ENCODE measurements around the gene RTTN. TPM values are rescaled to one million over a fixed set of nuclear protein-coding genes. Genes with fewer than 3 reads are reported as not detected.

RTTN gene
- total RNA-seq, 1 experiment from 2014 or later, result 25.9 TPM

DNA sequence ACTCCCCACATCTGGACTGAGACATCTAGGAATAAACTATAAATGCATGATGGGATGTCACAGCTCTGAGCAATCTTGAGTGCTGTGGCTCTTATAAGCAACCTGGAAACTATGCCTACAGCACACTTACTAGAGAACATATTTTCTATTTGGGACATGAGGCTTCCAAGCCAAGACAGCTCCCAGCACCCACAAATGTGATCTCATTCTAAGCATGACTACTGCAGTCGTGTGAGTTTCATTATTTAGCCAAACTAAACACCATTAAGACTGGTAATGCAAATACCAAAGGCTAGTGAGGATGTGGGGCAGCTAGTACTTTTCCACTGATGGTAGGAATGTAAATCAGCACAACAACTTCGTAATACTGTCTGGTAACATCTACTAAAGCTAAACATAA, 72.5 kb downstream of the RTTN start:
- no peak for DNase-seq (ENCODE audit: low spot score)
- H3K27ac ChIP-seq (ENCODE audit: low read depth, low read length, poor library complexity, severe bottlenecking), result no peak overlapping the region
- no TSS peak for BruUV-seq (replicated peaks)
- no peaks in the 10 kb centered on the region for H3K9me3 ChIP-seq (ENCODE audit: low read depth, low read length, poor library complexity, severe bottlenecking)
- ChIA-PET CTCF (no interaction called here), POLR2A (ENCODE audit: low non-redundant PET) (no interaction called here)
- H3K4me3 ChIP-seq (ENCODE audit: low read depth, low read length, poor library complexity, severe bottlenecking), result no peak overlapping the region
- H3K36me3 ChIP-seq (ENCODE audit: insufficient read depth, low read length, poor library complexity, severe bottlenecking), result no peaks in the 10 kb centered on the region
- no peak for TF ChIP-seq EZH2 (IDR thresholded peaks at IDR 0.05; ENCODE audit: borderline replicate concordance, low read depth, low read length, poor library complexity, severe bottlenecking)
- TF ChIP-seq, protein P1, sequence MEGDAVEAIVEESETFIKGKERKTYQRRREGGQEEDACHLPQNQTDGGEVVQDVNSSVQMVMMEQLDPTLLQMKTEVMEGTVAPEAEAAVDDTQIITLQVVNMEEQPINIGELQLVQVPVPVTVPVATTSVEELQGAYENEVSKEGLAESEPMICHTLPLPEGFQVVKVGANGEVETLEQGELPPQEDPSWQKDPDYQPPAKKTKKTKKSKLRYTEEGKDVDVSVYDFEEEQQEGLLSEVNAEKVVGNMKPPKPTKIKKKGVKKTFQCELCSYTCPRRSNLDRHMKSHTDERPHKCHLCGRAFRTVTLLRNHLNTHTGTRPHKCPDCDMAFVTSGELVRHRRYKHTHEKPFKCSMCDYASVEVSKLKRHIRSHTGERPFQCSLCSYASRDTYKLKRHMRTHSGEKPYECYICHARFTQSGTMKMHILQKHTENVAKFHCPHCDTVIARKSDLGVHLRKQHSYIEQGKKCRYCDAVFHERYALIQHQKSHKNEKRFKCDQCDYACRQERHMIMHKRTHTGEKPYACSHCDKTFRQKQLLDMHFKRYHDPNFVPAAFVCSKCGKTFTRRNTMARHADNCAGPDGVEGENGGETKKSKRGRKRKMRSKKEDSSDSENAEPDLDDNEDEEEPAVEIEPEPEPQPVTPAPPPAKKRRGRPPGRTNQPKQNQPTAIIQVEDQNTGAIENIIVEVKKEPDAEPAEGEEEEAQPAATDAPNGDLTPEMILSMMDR (conservative IDR thresholded peaks at IDR 0.05; ENCODE audit: low read depth, low read length), result no peak
- intact Hi-C loops (cut with micrococcal nuclease; ENCODE audit: unreplicated experiment), result no loop called here
- no peaks in the 10 kb centered on the region for H3K4me1 ChIP-seq (ENCODE audit: insufficient read depth, low read length, poor library complexity, severe bottlenecking)
- H3K27me3 ChIP-seq (replicated peaks; ENCODE audit: insufficient read depth, low read depth, low read length, poor library complexity), result no peaks in the 10 kb centered on the region

- BruUV-seq (replicated peaks), result no TSS peak
- no peaks in the 10 kb centered on the region for H3K36me3 ChIP-seq (ENCODE audit: insufficient read depth, low read length, poor library complexity, severe bottlenecking)
- DNase-seq (ENCODE audit: low spot score), result no peak
- ChIA-PET CTCF (no interaction called here), POLR2A (ENCODE audit: low non-redundant PET) (no interaction called here)
- intact Hi-C loops (cut with micrococcal nuclease; ENCODE audit: unreplicated experiment), result no loop called here
- H3K27me3 ChIP-seq (replicated peaks; ENCODE audit: insufficient read depth, low read depth, low read length, poor library complexity), result no peaks in the 10 kb centered on the region
- H3K4me3 ChIP-seq (ENCODE audit: low read depth, low read length, poor library complexity, severe bottlenecking), result no peak overlapping the region
- H3K4me1 ChIP-seq (ENCODE audit: insufficient read depth, low read length, poor library complexity, severe bottlenecking), result no peaks in the 10 kb centered on the region
- TF ChIP-seq, protein P1 (conservative IDR thresholded peaks at IDR 0.05; ENCODE audit: low read depth, low read length), result no peak
- TF ChIP-seq EZH2 (IDR thresholded peaks at IDR 0.05; ENCODE audit: borderline replicate concordance, low read depth, low read length, poor library complexity, severe bottlenecking), result no peak
- H3K9me3 ChIP-seq (ENCODE audit: low read depth, low read length, poor library complexity, severe bottlenecking), result no peaks in the 10 kb centered on the region
- H3K27ac ChIP-seq (ENCODE audit: low read depth, low read length, poor library complexity, severe bottlenecking), result no peak overlapping the region
These were observed 77.2 kb downstream of the RTTN start for GRCh38 chr18:70128271-70128670.

DNA sequence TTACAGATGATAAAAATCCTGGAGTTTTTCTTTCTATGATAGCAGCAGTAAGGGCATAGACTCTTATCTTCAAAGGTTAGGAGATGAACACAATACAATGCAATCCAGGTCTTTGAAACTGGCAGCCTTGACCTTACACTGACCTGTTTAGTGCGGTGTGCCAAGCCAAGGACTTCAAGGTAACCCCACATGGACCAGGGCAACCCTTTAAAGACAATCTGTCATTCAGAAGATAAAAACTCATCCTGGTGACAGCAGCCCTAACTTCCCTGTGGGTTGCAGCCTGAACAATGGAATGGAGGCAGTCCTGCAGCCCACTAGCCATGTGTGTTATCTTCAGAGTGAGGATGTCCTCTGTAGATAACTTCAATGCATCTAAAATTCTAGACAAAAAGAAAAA, 78.1 kb downstream of the RTTN start:
- Histone ChIP-seq H3K27me3 (replicated peaks; ENCODE audit: insufficient read depth, low read depth, low read length, poor library complexity) (no peaks in the 10 kb centered on the region), H3K27ac (ENCODE audit: low read depth, low read length, poor library complexity, severe bottlenecking) (no peak overlapping the region), H3K36me3 (ENCODE audit: insufficient read depth, low read length, poor library complexity, severe bottlenecking) (no peaks in the 10 kb centered on the region), H3K4me1 (ENCODE audit: insufficient read depth, low read length, poor library complexity, severe bottlenecking) (no peaks in the 10 kb centered on the region), H3K9me3 (ENCODE audit: low read depth, low read length, poor library complexity, severe bottlenecking) (no peaks in the 10 kb centered on the region), H3K4me3 (ENCODE audit: low read depth, low read length, poor library complexity, severe bottlenecking) (no peak overlapping the region)
- intact Hi-C loops (cut with micrococcal nuclease; ENCODE audit: unreplicated experiment), result no loop called here
- BruUV-seq (replicated peaks), result no TSS peak
- ChIA-PET CTCF (no interaction called here), POLR2A (ENCODE audit: low non-redundant PET) (no interaction called here)
- no peak for DNase-seq (ENCODE audit: low spot score)
- no peak for TF ChIP-seq EZH2 (IDR thresholded peaks at IDR 0.05; ENCODE audit: borderline replicate concordance, low read depth, low read length, poor library complexity, severe bottlenecking)
- TF ChIP-seq, protein P1 (conservative IDR thresholded peaks at IDR 0.05; ENCODE audit: low read depth, low read length), result no peak
